K562 (cell line): Measurements from ENCODE around the gene CALHM4. TPM values are rescaled to one million over a fixed set of nuclear protein-coding genes. Genes with fewer than 3 reads are reported as not detected.

ENCODE experiments used
- ATAC-seq: fragments of 200-7000 bp; cut with Tn5 transposase; 3 replicates; pipeline ENCODE4 v1.9.1; 2020; ENCODE audit warnings: moderate library complexity
- Bru-seq: library from RNA; stranded (reverse); fragments of 400-500 nt; gene quantifications from one replicate; lab custom pipeline; 2021; lab: Mats Ljungman, UMichigan
- BruChase-seq, 2 experiments: library from RNA; stranded (reverse); fragments of 400-500 nt; gene quantifications; one replicate each; lab custom pipeline; 2021; lab: Mats Ljungman, UMichigan
- BruUV-seq: library from RNA; stranded (reverse); fragments of 400-500 nt; replicated peaks from 2 replicates; lab custom pipeline; 2021; lab: Mats Ljungman, UMichigan
- CTCF ChIA-PET: fragments of 300-600 bp; formaldehyde crosslinking; extraction: SDS; loops from one replicate; lab custom pipeline; 2021; ENCODE audit warnings: low intra/inter-chr PET ratio; lab: Yijun Ruan, JAX
- POLR2A ChIA-PET: fragments of 300-600, 350-650 bp; sonication (Branson Sonifier 250); formaldehyde crosslinking; extraction: SDS; loops from one replicate; lab custom pipeline; 2021; ENCODE audit warnings: antibody characterized with exemption, inconsistent platforms; lab: Yijun Ruan, JAX
- DNase-seq, 4 experiments: peaks; one replicate each; pipeline versions ENCODE4 v3.0.0 to v3.0.0-alpha.2; 2011 to 2018; ENCODE audit warnings: low spot score in 3 of 4, mixed read lengths in 3 of 4; ENCODE audit errors: extremely low read depth in 1 of 4
- FAIRE-seq: peaks from 2 replicates; lab custom pipeline; 2011; peaks lifted over from hg19 to GRCh38; lab: Jason Lieb, UNC
- H2AFZ ChIP-seq: 2 replicates; pipeline ENCODE4 v1.6.0; 2011; ENCODE audit warnings: low read depth, low read length, control low read depth, inconsistent platforms
- H3K27ac ChIP-seq: fragments of 200-600 bp; 3 replicates; pipeline ENCODE4 v1.8.0; 2011; ENCODE audit warnings: low read depth, mild to moderate bottlenecking, control low read depth, inconsistent platforms, low read length, moderate library complexity, mixed read lengths; ENCODE audit errors: extremely low read depth
- H3K27me3 ChIP-seq, 2 experiments: fragments of 300-600 bp in 1 of 2; 2 replicates in 1 of 2; 3 replicates in 1 of 2; pipeline versions ENCODE4 v1.6.0 to v1.8.0; 2011; ENCODE audit warnings: inconsistent platforms in 2 of 2, low read length in 2 of 2, mild to moderate bottlenecking in 1 of 2, mixed read lengths in 1 of 2, moderate library complexity in 1 of 2; ENCODE audit not compliant: control insufficient read depth in 2 of 2, insufficient read depth in 2 of 2
- H3K36me3 ChIP-seq: fragments of 300-600 bp; 3 replicates; pipeline ENCODE4 v1.8.0; 2011; ENCODE audit warnings: mild to moderate bottlenecking, low read length, inconsistent platforms; ENCODE audit not compliant: control insufficient read depth, insufficient read depth
- H3K4me1 ChIP-seq, 2 experiments: fragments of 200-600 bp in 1 of 2; replicated peaks in 1 of 2; 2 replicates in 1 of 2; 3 replicates in 1 of 2; pipeline versions ENCODE4 v1.5.1 to v1.8.0; 2011; ENCODE audit warnings: inconsistent platforms in 2 of 2, low read length in 2 of 2, mild to moderate bottlenecking in 1 of 2, mixed read lengths in 1 of 2, moderate library complexity in 1 of 2; ENCODE audit not compliant: control insufficient read depth in 2 of 2, insufficient read depth in 2 of 2
- H3K4me2 ChIP-seq: 2 replicates; pipeline ENCODE4 v1.6.1; 2011; ENCODE audit warnings: low read length, control low read depth, inconsistent platforms, mixed read lengths; ENCODE audit not compliant: insufficient read depth
- H3K4me3 ChIP-seq: fragments of 200-600 bp; sonication (generic), shearing (Covaris generic); 2 replicates; pipeline ENCODE4 v1.5.1; 2016; ENCODE audit warnings: control low read depth, inconsistent platforms
- H3K79me2 ChIP-seq: fragments of 200-600 bp; 3 replicates; pipeline ENCODE4 v1.8.0; 2011; ENCODE audit warnings: low read length, inconsistent platforms; ENCODE audit not compliant: control insufficient read depth, insufficient read depth
- H3K9ac ChIP-seq, 2 experiments: 2 replicates each; pipeline versions ENCODE4 v1.6.0 to v1.6.1; 2011; ENCODE audit warnings: low read depth in 2 of 2, low read length in 2 of 2, control low read depth in 1 of 2, inconsistent platforms in 1 of 2, mild to moderate bottlenecking in 1 of 2, mixed read lengths in 1 of 2; ENCODE audit not compliant: insufficient read depth in 1 of 2
- H3K9me1 ChIP-seq: one replicate; pipeline ENCODE4 v1.6.0; 2011; ENCODE audit warnings: inconsistent platforms, mild to moderate bottlenecking, low read length, moderate library complexity; ENCODE audit not compliant: control insufficient read depth, insufficient read depth
- H3K9me3 ChIP-seq: replicated peaks from 2 replicates; pipeline ENCODE4 v1.5.1; 2011; ENCODE audit warnings: low read depth, low read length, inconsistent platforms; ENCODE audit not compliant: control insufficient read depth, insufficient read depth
- H4K20me1 ChIP-seq: replicated peaks from 2 replicates; pipeline ENCODE4 v1.6.1; 2011; ENCODE audit warnings: low read length, inconsistent platforms, mixed read lengths; ENCODE audit not compliant: control insufficient read depth, insufficient read depth
- ARID1B ChIP-seq: fragments of 450-650 bp; IDR thresholded peaks from 2 replicates; pipeline ENCODE4 v1.6.1; 2016; ENCODE audit warnings: antibody characterized with exemption, mild to moderate bottlenecking, inconsistent platforms
- BRD4 ChIP-seq: fragments of 200-600 bp; sonication (generic); IDR thresholded peaks from 2 replicates; pipeline ENCODE4 v1.6.1; 2017; ENCODE audit warnings: inconsistent platforms
- HNRNPLL ChIP-seq: fragments of 200-400 bp; formaldehyde crosslinking; IDR thresholded peaks from 2 replicates; pipeline ENCODE4 v1.6.1; 2017; ENCODE audit warnings: low read length, low read depth, mild to moderate bottlenecking; ENCODE audit not compliant: poor library complexity, severe bottlenecking
- KDM1A ChIP-seq, 2 experiments: fragments of 450-650 bp; IDR thresholded peaks; 2 replicates each; pipeline ENCODE4 v1.6.1; 2016; ENCODE audit warnings: mild to moderate bottlenecking in 2 of 2
- MCM2 ChIP-seq: fragments of 450-650 bp; IDR thresholded peaks from 2 replicates; pipeline ENCODE4 v1.6.1; 2017; ENCODE audit warnings: low read depth, mild to moderate bottlenecking
- MTA1 ChIP-seq: fragments of 450-650 bp; IDR thresholded peaks from 2 replicates; pipeline ENCODE4 v1.6.1; 2017; ENCODE audit warnings: borderline replicate concordance
- NR2C1 ChIP-seq, 2 experiments: fragments of 450-650 bp; IDR thresholded peaks; 2 replicates each; pipeline ENCODE4 v1.6.1; 2017; ENCODE audit warnings: mild to moderate bottlenecking in 2 of 2, antibody characterized with exemption in 1 of 2, inconsistent platforms in 1 of 2, missing compliant biosample characterization in 1 of 2, missing genetic modification characterization in 1 of 2
- SMAD1 ChIP-seq: fragments of 150-350 bp; IDR thresholded peaks from 2 replicates; pipeline ENCODE4 v1.6.1; 2014; ENCODE audit warnings: low read length, low read depth; ENCODE audit not compliant: partially characterized antibody
- TGIF2 ChIP-seq: sonication (generic); formaldehyde crosslinking; IDR thresholded peaks from 2 replicates; pipeline ENCODE4 v1.8.1; 2022; ENCODE audit warnings: mild to moderate bottlenecking, missing genetic modification reagents, moderate library complexity
- ZKSCAN8 ChIP-seq: fragments of 200-800 bp; sonication (Bioruptor generic); IDR thresholded peaks from 2 replicates; pipeline ENCODE4 v1.6.1; 2016; ENCODE audit warnings: missing genetic modification characterization, missing compliant biosample characterization
- ZNF77 ChIP-seq: fragments of 250-450 bp; sonication (Bioruptor Pico); IDR thresholded peaks from 2 replicates; pipeline ENCODE4 v1.5.0; 2020
- ZNF79 ChIP-seq: fragments of 250-450 bp; sonication (Bioruptor Pico); IDR thresholded peaks from 2 replicates; pipeline ENCODE4 v1.4.0; 2020; ENCODE audit warnings: low read depth, mild to moderate bottlenecking, moderate library complexity
- in situ Hi-C: fragments of 300-500 bp; cut with MboI; formaldehyde crosslinking; loops from 4 replicates; pipeline ENCODE4 v1.15.0; 2018; ENCODE audit warnings: inconsistent platforms, mixed read lengths
- intact Hi-C: fragments of 100-400 bp; cut with micrococcal nuclease; formaldehyde crosslinking; loops from 2 replicates; pipeline ENCODE4 v1.14.2; 2022
- long read RNA-seq, 3 experiments: library from polyadenylated mRNA in 2 of 3; library from RNA in 1 of 3; unstranded in 2 of 3; stranded (forward) in 1 of 3; transcript quantifications; one replicate each; pipeline ENCODE4 v2.0.0, GENCODE V29; 2019 to 2022
- polyA minus RNA-seq, 3 experiments: library from RNA; depleted of rRNA, polyadenylated mRNA; stranded (reverse); fragments of >200 nt; gene quantifications; 2 replicates each; pipeline ENCODE4 v1.2.3, GENCODE V29; 2011
- polyA plus RNA-seq, 8 experiments: library from polyadenylated mRNA; depleted of rRNA in 4 of 8; stranded (reverse) in 5 of 8; unstranded in 3 of 8; fragments of >200 nt; fragmentation: Nextera tagmentation in 2 of 8; fragmentation: Illumina TruSeq in 1 of 8; extraction: Ambion mirVana in 2 of 8; extraction: Trizol in 1 of 8; gene quantifications; 2 replicates each; pipeline versions ENCODE4 v1.2.1 to v1.2.3, GENCODE V29; 2011 to 2014; ENCODE audit warnings: inconsistent platforms in 1 of 8, missing spikeins in 1 of 8
- total RNA-seq, 7 experiments: library from RNA; depleted of rRNA in 6 of 7; stranded (reverse); fragments of >200 nt in 6 of 7; fragmentation: Illumina TruSeq in 2 of 7; extraction: Trizol in 2 of 7; gene quantifications; 2 replicates each; pipeline versions ENCODE4 v1.2.1 to v1.2.3, GENCODE V29; 2011 to 2021; ENCODE audit warnings: low replicate concordance in 1 of 7
- TF ChIP-seq, protein P1 (sequence below): sonication (generic); formaldehyde crosslinking; IDR thresholded peaks from 2 replicates; pipeline ENCODE4 v1.8.0; 2023; ENCODE audit warnings: mild to moderate bottlenecking, missing genetic modification reagents
- TF ChIP-seq, protein P2 (sequence below): fragments of 250-450 bp; sonication (Bioruptor Pico); IDR thresholded peaks from 2 replicates; pipeline ENCODE4 v1.8.0; 2022; ENCODE audit warnings: inconsistent platforms
- TF ChIP-seq, protein P3 (sequence below): IDR thresholded peaks from 3 replicates; pipeline ENCODE4 v1.6.1; 2011; ENCODE audit warnings: borderline replicate concordance, mild to moderate bottlenecking; ENCODE audit not compliant: insufficient read length, insufficient read depth

CALHM4 gene, protein sequence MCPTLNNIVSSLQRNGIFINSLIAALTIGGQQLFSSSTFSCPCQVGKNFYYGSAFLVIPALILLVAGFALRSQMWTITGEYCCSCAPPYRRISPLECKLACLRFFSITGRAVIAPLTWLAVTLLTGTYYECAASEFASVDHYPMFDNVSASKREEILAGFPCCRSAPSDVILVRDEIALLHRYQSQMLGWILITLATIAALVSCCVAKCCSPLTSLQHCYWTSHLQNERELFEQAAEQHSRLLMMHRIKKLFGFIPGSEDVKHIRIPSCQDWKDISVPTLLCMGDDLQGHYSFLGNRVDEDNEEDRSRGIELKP
- total RNA-seq (2011; cell fraction: chromatin; rRNA removed; ENCODE audit: low replicate concordance), result not detected in 2 replicates
- not detected in 2 replicates for total RNA-seq (2011; cell fraction: nucleolus; rRNA removed)
- total RNA-seq (2011; cell fraction: nucleoplasm; rRNA removed), result not detected in 2 replicates
- total RNA-seq (2014; rRNA removed) (not detected in 2 replicates), total RNA-seq (2014; rRNA removed; fragmentation: Illumina TruSeq; extraction: Trizol) (not detected in 2 replicates), total RNA-seq (2015; rRNA removed; fragmentation: Illumina TruSeq; extraction: Trizol) (not detected in 2 replicates), total RNA-seq (2021) (not detected in 2 replicates), polyA plus RNA-seq (2011; rRNA removed) (not detected in 2 replicates), polyA plus RNA-seq (2014; fragmentation: Illumina TruSeq; extraction: Trizol) (not detected in 2 replicates), polyA plus RNA-seq (2014; fragmentation: Nextera tagmentation; extraction: Ambion mirVana) (not detected), polyA plus RNA-seq (2014; rRNA removed) (not detected in 2 replicates), polyA minus RNA-seq (2011; rRNA and poly(A)+ RNA removed) (not detected in 2 replicates), Bru-seq, nascent RNA (not detected), BruChase-seq, experiment 1, labeled RNA remaining after a 2-hour chase (percentile 4 among the genes with signal in this experiment), BruChase-seq, experiment 2, labeled RNA remaining after a 6-hour chase (percentile 7 among the genes with signal in this experiment)
- polyA plus RNA-seq (2011; cell fraction: cytosol; rRNA removed), result not detected in 2 replicates
- not detected in 2 replicates for polyA plus RNA-seq (2011; cell fraction: nucleus; rRNA removed)
- not detected in 2 replicates for polyA plus RNA-seq (2012)
- not detected in 2 replicates for polyA minus RNA-seq (2011; cell fraction: cytosol; rRNA and poly(A)+ RNA removed)
- polyA minus RNA-seq (2011; cell fraction: nucleus; rRNA and poly(A)+ RNA removed), result not detected in 2 replicates
- long read RNA-seq, experiment 1, result 0 reads
- long read RNA-seq, experiment 2, result 0 reads
- long read RNA-seq, experiment 3, result 0 reads

DNA sequence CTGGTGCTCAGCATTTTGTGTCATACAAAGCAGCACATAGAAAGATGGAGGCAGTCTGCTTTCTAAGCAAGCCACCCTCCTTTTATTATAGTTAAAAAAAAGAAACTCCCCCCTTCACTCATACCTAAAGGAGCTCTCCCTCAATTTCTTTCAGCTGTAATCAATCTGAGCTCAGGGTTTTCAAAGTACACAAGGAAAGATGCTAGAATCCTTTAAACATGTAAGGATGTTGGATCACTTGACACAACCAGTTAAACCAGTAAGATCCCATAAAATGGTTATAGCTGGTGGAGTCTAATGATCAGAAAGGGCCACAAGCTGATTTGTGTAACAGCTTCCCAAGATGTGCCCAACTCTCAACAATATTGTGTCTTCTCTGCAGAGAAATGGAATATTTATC lies at the start of gene CALHM4:
Gene CALHM4 (plus strand): TSS at position 301 of the 400 bp plus-strand sequence. CDS start 43 bp downstream, at position 344.
- BruUV-seq, result no TSS peak
- no peak for TF ChIP-seq ZNF77 (CRISPR knock-in tag)
- no peak for TF ChIP-seq TGIF2 (CRISPR knock-in tag)
- TF ChIP-seq ZNF79, result no peak
- TF ChIP-seq SMAD1, result no peak
- no peak for TF ChIP-seq MTA1
- no peak for TF ChIP-seq ARID1B
- TF ChIP-seq HNRNPLL, result no peak
- TF ChIP-seq, protein P1, sequence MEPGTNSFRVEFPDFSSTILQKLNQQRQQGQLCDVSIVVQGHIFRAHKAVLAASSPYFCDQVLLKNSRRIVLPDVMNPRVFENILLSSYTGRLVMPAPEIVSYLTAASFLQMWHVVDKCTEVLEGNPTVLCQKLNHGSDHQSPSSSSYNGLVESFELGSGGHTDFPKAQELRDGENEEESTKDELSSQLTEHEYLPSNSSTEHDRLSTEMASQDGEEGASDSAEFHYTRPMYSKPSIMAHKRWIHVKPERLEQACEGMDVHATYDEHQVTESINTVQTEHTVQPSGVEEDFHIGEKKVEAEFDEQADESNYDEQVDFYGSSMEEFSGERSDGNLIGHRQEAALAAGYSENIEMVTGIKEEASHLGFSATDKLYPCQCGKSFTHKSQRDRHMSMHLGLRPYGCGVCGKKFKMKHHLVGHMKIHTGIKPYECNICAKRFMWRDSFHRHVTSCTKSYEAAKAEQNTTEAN (CRISPR knock-in tag), result no peak
- TF ChIP-seq NR2C1 (IDR thresholded peaks at IDR 0.05), result no peak
- no peak for TF ChIP-seq NR2C1 (tag; IDR thresholded peaks at IDR 0.05)
- no peak for TF ChIP-seq ZKSCAN8 (CRISPR knock-in tag)
- no peak for TF ChIP-seq KDM1A (IDR thresholded peaks at IDR 0.05)
- TF ChIP-seq, protein P2, sequence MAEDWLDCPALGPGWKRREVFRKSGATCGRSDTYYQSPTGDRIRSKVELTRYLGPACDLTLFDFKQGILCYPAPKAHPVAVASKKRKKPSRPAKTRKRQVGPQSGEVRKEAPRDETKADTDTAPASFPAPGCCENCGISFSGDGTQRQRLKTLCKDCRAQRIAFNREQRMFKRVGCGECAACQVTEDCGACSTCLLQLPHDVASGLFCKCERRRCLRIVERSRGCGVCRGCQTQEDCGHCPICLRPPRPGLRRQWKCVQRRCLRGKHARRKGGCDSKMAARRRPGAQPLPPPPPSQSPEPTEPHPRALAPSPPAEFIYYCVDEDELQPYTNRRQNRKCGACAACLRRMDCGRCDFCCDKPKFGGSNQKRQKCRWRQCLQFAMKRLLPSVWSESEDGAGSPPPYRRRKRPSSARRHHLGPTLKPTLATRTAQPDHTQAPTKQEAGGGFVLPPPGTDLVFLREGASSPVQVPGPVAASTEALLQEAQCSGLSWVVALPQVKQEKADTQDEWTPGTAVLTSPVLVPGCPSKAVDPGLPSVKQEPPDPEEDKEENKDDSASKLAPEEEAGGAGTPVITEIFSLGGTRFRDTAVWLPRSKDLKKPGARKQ (CRISPR knock-in tag), result no peak
- TF ChIP-seq MCM2, result no peak
- TF ChIP-seq, protein P3, sequence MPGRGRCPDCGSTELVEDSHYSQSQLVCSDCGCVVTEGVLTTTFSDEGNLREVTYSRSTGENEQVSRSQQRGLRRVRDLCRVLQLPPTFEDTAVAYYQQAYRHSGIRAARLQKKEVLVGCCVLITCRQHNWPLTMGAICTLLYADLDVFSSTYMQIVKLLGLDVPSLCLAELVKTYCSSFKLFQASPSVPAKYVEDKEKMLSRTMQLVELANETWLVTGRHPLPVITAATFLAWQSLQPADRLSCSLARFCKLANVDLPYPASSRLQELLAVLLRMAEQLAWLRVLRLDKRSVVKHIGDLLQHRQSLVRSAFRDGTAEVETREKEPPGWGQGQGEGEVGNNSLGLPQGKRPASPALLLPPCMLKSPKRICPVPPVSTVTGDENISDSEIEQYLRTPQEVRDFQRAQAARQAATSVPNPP, result no peak
- no peak for TF ChIP-seq BRD4

More for the DNA sequence above, at the start of gene CALHM4:
- Histone ChIP-seq H3K9me3 (no peaks in the 10 kb centered on the region), H3K36me3 (no peaks in the 10 kb centered on the region), H3K4me3 (no peak within 1 kb of the TSS), H3K27ac (no peak within 1 kb of the TSS), H3K9ac (peak within 1 kb of the TSS in 1 of 2 experiments; percentile 33; a peak in 1 of 4 replicates), H3K4me2 (no peak within 1 kb of the TSS), H3K27me3 (no peaks in the 10 kb centered on the region; a peak in 1 of 5 replicates), H3K4me1 (peaks cover 2 to 4% of the 10 kb centered on the region in 2 experiments; a peak in 2 of 5 replicates), H2AFZ (peak within 1 kb of the TSS; percentile 68), H3K9me1 (no peaks in the 10 kb centered on the region), H4K20me1 (no peaks in the 10 kb centered on the region), H3K79me2 (no peaks in the 10 kb centered on the region)
- in situ Hi-C loops (loop anchor here (10.0 kb wide), 1 partner anchor 269 kb away; no protein-coding TSS in a partner anchor), intact Hi-C loops (no loop called here)
- no peak for DNase-seq
- ChIA-PET CTCF (no interaction called here), POLR2A (interaction anchor here (0.6 to 1.4 kb wide), 4 partner anchors 9 to 42 kb away, joined by 3 to 8 read pairs (median 6); partner anchors contain the start of gene CALHM5)
- peak; percentile 23; the same call in 1 of the 3 replicates for ATAC-seq
- FAIRE-seq, result no peak
